PC-3 (cell line): ENCODE measurements around the gene CTSD. TPM values are rescaled to one million over a fixed set of nuclear protein-coding genes. Genes with fewer than 3 reads are reported as not detected.

Experiments
- ATAC-seq: fragments of 200-7000 bp; cut with Tn5 transposase; 2 replicates; pipeline ENCODE4 v1.9.1; 2020; ENCODE audit warnings: mild to moderate bottlenecking, moderate library complexity
- BruUV-seq: library from RNA; stranded (reverse); fragments of 400-500 nt; replicated peaks from 2 replicates; lab custom pipeline; 2021; lab: Mats Ljungman, UMichigan
- CTCF ChIA-PET: fragments of 300-600 bp; sonication (Branson Sonifier 250); formaldehyde crosslinking; loops from one replicate; lab custom pipeline; 2022; ENCODE audit warnings: antibody characterized with exemption; lab: Charles Lee
- POLR2A ChIA-PET: fragments of 300-600 bp; sonication (Branson Sonifier 250); formaldehyde crosslinking; loops from one replicate; lab custom pipeline; 2022; ENCODE audit warnings: antibody characterized with exemption; ENCODE audit not compliant: unreplicated experiment; lab: Charles Lee
- DNase-seq: peaks from one replicate; pipeline ENCODE4 v3.0.0-alpha.2; 2015
- H2AFZ ChIP-seq: fragments of 300-600 bp; sonication (generic); 2 replicates; pipeline ENCODE4 v1.6.0; 2016; ENCODE audit warnings: antibody characterized with exemption, low read length
- H3F3A ChIP-seq: fragments of 300-600 bp; sonication (generic); one replicate; pipeline ENCODE4 v1.6.0; 2017; ENCODE audit warnings: antibody characterized with exemption, low read length, control low read depth, mild to moderate bottlenecking; ENCODE audit not compliant: unreplicated experiment
- H3K27ac ChIP-seq: fragments of 300-600 bp; sonication (generic); 2 replicates; pipeline ENCODE4 v1.5.1; 2016; ENCODE audit warnings: mild to moderate bottlenecking, low read length
- H3K27me3 ChIP-seq: fragments of 300-600 bp; sonication (generic); 2 replicates; pipeline ENCODE4 v1.6.1; 2016; ENCODE audit warnings: low read length, mixed read lengths
- H3K36me3 ChIP-seq: fragments of 300-600 bp; sonication (generic); 2 replicates; pipeline ENCODE4 v1.6.1; 2016; ENCODE audit warnings: low read depth, mixed run types, low read length, mixed read lengths
- H3K4me1 ChIP-seq: fragments of 300-600 bp; sonication (generic); 2 replicates; pipeline ENCODE4 v1.5.1; 2016; ENCODE audit warnings: low read length; ENCODE audit not compliant: insufficient read depth
- H3K4me2 ChIP-seq: fragments of 300-600 bp; sonication (generic); 2 replicates; pipeline ENCODE4 v1.6.0; 2016; ENCODE audit warnings: low read length
- H3K4me3 ChIP-seq: fragments of 300-600 bp; sonication (generic); 2 replicates; pipeline ENCODE4 v1.5.1; 2016; ENCODE audit warnings: mild to moderate bottlenecking, low read length, mixed read lengths
- H3K79me2 ChIP-seq: fragments of 300-600 bp; sonication (generic); 2 replicates; pipeline ENCODE4 v1.6.1; 2017; ENCODE audit warnings: low read length, mixed read lengths
- H3K9ac ChIP-seq: fragments of 300-600 bp; sonication (generic); 2 replicates; pipeline ENCODE4 v1.6.0; 2016; ENCODE audit warnings: mild to moderate bottlenecking, low read length
- H3K9me2 ChIP-seq: fragments of 300-600 bp; sonication (generic); replicated peaks from 2 replicates; pipeline ENCODE4 v1.6.1; 2016; ENCODE audit warnings: mixed run types, low read length, mixed read lengths
- H3K9me3 ChIP-seq: fragments of 300-600 bp; sonication (generic); 2 replicates; pipeline ENCODE4 v1.6.1; 2016; ENCODE audit warnings: low read length, mixed read lengths
- H4K20me1 ChIP-seq: fragments of 300-600 bp; sonication (generic); 2 replicates; pipeline ENCODE4 v1.6.1; 2016; ENCODE audit warnings: low read length, mixed read lengths
- CTCF ChIP-seq: fragments of 300-600 bp; sonication (generic); conservative IDR thresholded peaks from 2 replicates; pipeline ENCODE4 v1.5.1; 2017; ENCODE audit warnings: antibody characterized with exemption, low read depth, mild to moderate bottlenecking, low read length
- EZH2 ChIP-seq: fragments of 300-600 bp; sonication (generic); IDR thresholded peaks from one replicate; pipeline ENCODE4 v1.6.1; 2017; ENCODE audit warnings: antibody characterized with exemption, mild to moderate bottlenecking, low read length; ENCODE audit not compliant: unreplicated experiment
- EZH2phosphoT487 ChIP-seq: fragments of 300-600 bp; sonication (generic); IDR thresholded peaks from 2 replicates; pipeline ENCODE4 v1.6.1; 2018; ENCODE audit warnings: mild to moderate bottlenecking, antibody characterized with exemption, low read length, borderline replicate concordance
- intact Hi-C: fragments of 100-400 bp; cut with micrococcal nuclease; formaldehyde crosslinking; loops from 2 replicates; pipeline ENCODE4 v1.9.0; 2023
- total RNA-seq: library from RNA; depleted of rRNA; stranded (reverse); fragments of >200 nt; gene quantifications from 2 replicates; pipeline ENCODE4 v1.2.3, GENCODE V29; 2014

CTSD gene
- total RNA-seq, 1 experiment from 2014 or later = 308 TPM

GRCh38 chr11:1744137-1744886 is 19.4 kb downstream of the CTSD start:
- intact Hi-C loops = no loop called here
- H2AFZ ChIP-seq = no peak overlapping the region
- H3K9me3 ChIP-seq = no peaks in the 10 kb centered on the region
- no peaks in the 10 kb centered on the region for H4K20me1 ChIP-seq
- no peak overlapping the region for H3K27ac ChIP-seq
- DNase-seq (no peak), ATAC-seq (no peak)
- ChIA-PET CTCF (no interaction called here), POLR2A (no interaction called here)
- no peaks in the 10 kb centered on the region for H3F3A ChIP-seq
- no TSS peak for BruUV-seq
- no peaks in the 10 kb centered on the region for H3K9me2 ChIP-seq
- peaks cover 11% of the 10 kb centered on the region; the same call in 1 of the 2 replicates for H3K27me3 ChIP-seq
- no peaks in the 10 kb centered on the region for H3K36me3 ChIP-seq
- TF ChIP-seq CTCF (no peak), EZH2 (no peak), EZH2phosphoT487 (no peak)
- no peak overlapping the region for H3K4me3 ChIP-seq
- no peak overlapping the region for H3K4me2 ChIP-seq
- no peak overlapping the region for H3K9ac ChIP-seq
- no peaks in the 10 kb centered on the region for H3K79me2 ChIP-seq
- no peaks in the 10 kb centered on the region for H3K4me1 ChIP-seq

GRCh38 chr11:1743585-1744136 is 20.1 kb downstream of the CTSD start:
- Histone ChIP-seq H3K9ac (no peak overlapping the region), H3K79me2 (no peaks in the 10 kb centered on the region), H3K4me1 (no peaks in the 10 kb centered on the region), H3K27me3 (peaks cover 8% of the 10 kb centered on the region; the same call in 1 of the 2 replicates), H4K20me1 (no peaks in the 10 kb centered on the region), H2AFZ (no peak overlapping the region), H3K9me3 (no peaks in the 10 kb centered on the region), H3K4me2 (no peak overlapping the region), H3F3A (no peaks in the 10 kb centered on the region), H3K27ac (no peak overlapping the region), H3K36me3 (no peaks in the 10 kb centered on the region), H3K9me2 (no peaks in the 10 kb centered on the region), H3K4me3 (no peak overlapping the region)
- no peak for DNase-seq
- CTCF ChIA-PET = no interaction called here
- TF ChIP-seq CTCF = no peak
- no peak for TF ChIP-seq EZH2
- no peak for TF ChIP-seq EZH2phosphoT487
- intact Hi-C loops = no loop called here
- BruUV-seq = no TSS peak
- POLR2A ChIA-PET = no interaction called here
- ATAC-seq = no peak
